Astrocyte of the spinal cord (primary cell): Measurements from ENCODE around the gene PSMD12.
"Not testable (repeated sequence)": the region's sequence is repeated elsewhere in the genome, so short reads cannot be mapped to it uniquely, and the experiment has no call there.

Experiments used
- DNase-seq: peaks from one replicate; pipeline ENCODE4 v3.0.0; 2011; ENCODE audit warnings: low read depth, low spot score
- H3K4me3 ChIP-seq: 2 replicates; pipeline ENCODE4 v1.5.1; 2011; ENCODE audit warnings: low read depth, mild to moderate bottlenecking, low read length, moderate library complexity
- CTCF ChIP-seq: IDR thresholded peaks from 2 replicates; pipeline ENCODE4 v1.5.1; 2012; ENCODE audit warnings: low read depth, mild to moderate bottlenecking, low read length, inconsistent platforms
- in situ Hi-C: cut with HindIII; loops from 2 replicates; pipeline ENCODE4 v1.10.0; 2017; ENCODE audit warnings: low sequenced_read_pairs

PSMD12 gene

GRCh38 chr17:67347826-67348225 is 18.6 kb downstream of the PSMD12 start:
- TF ChIP-seq CTCF = no peak
- no peak for DNase-seq
- H3K4me3 ChIP-seq = no peak overlapping the region
- in situ Hi-C loops = no loop called here

- in situ Hi-C loops = no loop called here
- H3K4me3 ChIP-seq = no peak overlapping the region
- no peak for TF ChIP-seq CTCF
- DNase-seq = no peak
Observed at GRCh38 chr17:67343237-67343636, 23.1 kb downstream of the PSMD12 start.

- H3K4me3 ChIP-seq, in situ Hi-C loops, DNase-seq: not testable (repeated sequence)
Observed at GRCh38 chr17:67338353-67338752, 28.0 kb downstream of the PSMD12 start.

GRCh38 chr17:67336859-67337258 is 29.5 kb downstream of the PSMD12 start:
- in situ Hi-C loops = no loop called here
- H3K4me3 ChIP-seq = no peak overlapping the region
- TF ChIP-seq CTCF = no peak
- no peak for DNase-seq

GRCh38 chr17:67335245-67335835 is 31.0 kb downstream of the PSMD12 start:
- TF ChIP-seq CTCF = no peak
- H3K4me3 ChIP-seq = no peak overlapping the region
- DNase-seq = no peak
- in situ Hi-C loops = no loop called here

- H3K4me3 ChIP-seq, DNase-seq, in situ Hi-C loops: not testable (repeated sequence)
Observed at GRCh38 chr17:67332162-67332508, 34.2 kb downstream of the PSMD12 start.

- DNase-seq, H3K4me3 ChIP-seq, in situ Hi-C loops: not testable (repeated sequence)
Observed at GRCh38 chr17:67331381-67332161, 34.8 kb downstream of the PSMD12 start.

GRCh38 chr17:67328026-67328425 is 38.4 kb downstream of the PSMD12 start:
- no peak for TF ChIP-seq CTCF
- no peak overlapping the region for H3K4me3 ChIP-seq
- no peak for DNase-seq
- in situ Hi-C loops = no loop called here

GRCh38 chr17:67326959-67327745 is 39.2 kb downstream of the PSMD12 start:
- H3K4me3 ChIP-seq, in situ Hi-C loops, DNase-seq: not testable (repeated sequence)
